Heart left ventricle (tissue), 16 donors: ENCODE measurements around the gene LOXHD1. TPM values are rescaled to one million over a fixed set of nuclear protein-coding genes. Genes with fewer than 3 reads are reported as not detected.

Source experiments
- ATAC-seq, 4 donors: fragments of 200-7000 bp; cut with Tn5 transposase; one replicate each; pipeline ENCODE4 v1.9.1; 2020 to 2022; ENCODE audit warnings: moderate library complexity in 4 of 4, mild to moderate bottlenecking in 3 of 4, moderate number of reproducible peaks in 1 of 4
- DNase-seq, 5 donors: peaks; one replicate each; pipeline ENCODE4 v3.0.0-alpha.2; 2020
- H3K27ac ChIP-seq, 12 donors: fragments of 200-600 bp; sonication (generic) in 4 of 12; one replicate each; pipeline versions ENCODE4 v1.5.0 to v1.8.0; 2016 to 2022; ENCODE audit warnings: mild to moderate bottlenecking in 2 of 12
- H3K27me3 ChIP-seq, 9 donors: fragments of 200-600 bp; sonication (generic) in 2 of 9; one replicate each; pipeline versions ENCODE4 v1.5.1 to v1.8.0; 2016 to 2022; ENCODE audit warnings: mild to moderate bottlenecking in 3 of 9
- H3K36me3 ChIP-seq, 9 donors: fragments of 200-600 bp; sonication (generic) in 2 of 9; one replicate each; pipeline versions ENCODE4 v1.5.0 to v1.8.0; 2018 to 2022; ENCODE audit warnings: mild to moderate bottlenecking in 2 of 9
- H3K4me1 ChIP-seq, 12 donors: fragments of 200-600 bp; sonication (generic) in 4 of 12; one replicate each; pipeline versions ENCODE4 v1.5.0 to v1.8.0; 2016 to 2022; ENCODE audit warnings: mild to moderate bottlenecking in 3 of 12
- H3K4me3 ChIP-seq, 12 donors: fragments of 200-600 bp; sonication (generic) in 4 of 12; one replicate each; pipeline versions ENCODE4 v1.5.0 to v1.8.0; 2017 to 2022; ENCODE audit warnings: mild to moderate bottlenecking in 9 of 12, moderate library complexity in 4 of 12
- H3K9me3 ChIP-seq, 12 donors: fragments of 200-600 bp; sonication (generic) in 4 of 12; one replicate each; pipeline versions ENCODE4 v1.5.0 to v1.8.0; 2016 to 2022; ENCODE audit warnings: mild to moderate bottlenecking in 1 of 12
- POLR2A ChIP-seq, 2 donors: fragments of 450-650 bp; IDR thresholded peaks; one replicate each; pipeline ENCODE4 v1.6.1; 2017; ENCODE audit warnings: antibody characterized with exemption in 2 of 2, mild to moderate bottlenecking in 2 of 2, moderate library complexity in 2 of 2
- WGBS, 4 donors: extraction: QIAGEN DNeasy Blood & Tissue Kit in 2 of 4; methylation state at CpG; one replicate each; pipeline versions ENCODE4 v1.1.5 to v1.1.7; 2013 to 2018; 5-methylcytosine and 5-hydroxymethylcytosine counted together
- intact Hi-C, 10 donors: fragments of 100-400 bp; cut with DNase I; formaldehyde crosslinking; loops; one replicate each; pipeline versions ENCODE4 v1.11.1 to v1.14.2; 2022
- polyA plus RNA-seq, 2 donors: library from polyadenylated mRNA; stranded (reverse); fragments of 200-250 nt; gene quantifications; one replicate each; pipeline ENCODE4 v1.2.3, GENCODE V29; 2013
- total RNA-seq, 9 donors: library from RNA; depleted of rRNA in 2 of 9; stranded (reverse); fragments of >200 nt in 2 of 9; fragmentation: NEBNext Ultra II Directional in 3 of 9; extraction: Animal tissue kit (Norgen Biotek cat#: 25700) in 3 of 9; gene quantifications; one replicate each; pipeline versions ENCODE4 v1.1.0 to v1.2.4, GENCODE V29; 2016 to 2023
- TF ChIP-seq, protein P1 (sequence below), 12 donors: fragments of 200-600 bp; sonication (generic) in 4 of 12; IDR thresholded peaks; one replicate each; pipeline versions ENCODE4 v1.5.0 to v1.8.0; 2018 to 2022; ENCODE audit warnings: antibody characterized with exemption in 12 of 12, mild to moderate bottlenecking in 5 of 12
- donor health status: ischemic (EF 13 %, LVEDD 7.1; RV severe dilation, severe dysfunction).
- donor health status: healthy with polysubstance abuse.
- donor health status: DM: no; HTN: yes; CAD: no.
- donor health status: DM: no; HTN: no; CAD: no.
- donor health status: ischemic (EF 25% LVEDD 6.9; RV normal size, moderate dysfunction).
- donor health status: ischemic (EF 25% LVEDD 5.7; RV mildly dilated, moderate dysfunction).
- donor health status: healthy.
- donor health status: DM: yes; HTN: yes; CAD: no.
- donor health status: ischemic (EF 35%, LVEDD 5.7; RV mildly dilated, moderate dysfunction).
- donor health status: nonischemic (EF 11% LVEDD 7.7; RV severe dilation, severe dysfunction).
- donor health status: DM: yes; HTN: yes; CAD: no.
- donor health status: PGD.
- donor health status: ischemic (EF 29% LVEDD 5.4; RV normal size, mild dysfunction).
- donor health status: nonischemic (EF 23%, LVEDD 6.1; RV moderate dilation, normal function).

Gene LOXHD1
- total and polyA plus RNA-seq, 11 donors, result 0.19 to 1.9 (median 0.54) TPM

GRCh38 chr18:46656326-46657114 lies 500 bp downstream of the LOXHD1 start:
- no peaks in the 10 kb centered on the region for H3K4me1 ChIP-seq
- intact Hi-C loops, result loop anchor here in 9 of 10 donors (2.0 to 10.0 kb wide), 11 partner anchors 99 to 512 kb away; a partner anchor contains a TSS
- no peak for DNase-seq
- TF ChIP-seq, protein P1, sequence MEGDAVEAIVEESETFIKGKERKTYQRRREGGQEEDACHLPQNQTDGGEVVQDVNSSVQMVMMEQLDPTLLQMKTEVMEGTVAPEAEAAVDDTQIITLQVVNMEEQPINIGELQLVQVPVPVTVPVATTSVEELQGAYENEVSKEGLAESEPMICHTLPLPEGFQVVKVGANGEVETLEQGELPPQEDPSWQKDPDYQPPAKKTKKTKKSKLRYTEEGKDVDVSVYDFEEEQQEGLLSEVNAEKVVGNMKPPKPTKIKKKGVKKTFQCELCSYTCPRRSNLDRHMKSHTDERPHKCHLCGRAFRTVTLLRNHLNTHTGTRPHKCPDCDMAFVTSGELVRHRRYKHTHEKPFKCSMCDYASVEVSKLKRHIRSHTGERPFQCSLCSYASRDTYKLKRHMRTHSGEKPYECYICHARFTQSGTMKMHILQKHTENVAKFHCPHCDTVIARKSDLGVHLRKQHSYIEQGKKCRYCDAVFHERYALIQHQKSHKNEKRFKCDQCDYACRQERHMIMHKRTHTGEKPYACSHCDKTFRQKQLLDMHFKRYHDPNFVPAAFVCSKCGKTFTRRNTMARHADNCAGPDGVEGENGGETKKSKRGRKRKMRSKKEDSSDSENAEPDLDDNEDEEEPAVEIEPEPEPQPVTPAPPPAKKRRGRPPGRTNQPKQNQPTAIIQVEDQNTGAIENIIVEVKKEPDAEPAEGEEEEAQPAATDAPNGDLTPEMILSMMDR (IDR thresholded peaks at IDR 0.05), result no peak
- no peak for TF ChIP-seq POLR2A (IDR thresholded peaks at IDR 0.05)
- WGBS, 4 donors, result 77 to 88% (median 80%) methylated on average over 27 of the region's 27 CpGs
- H3K36me3 ChIP-seq, result no peaks in the 10 kb centered on the region
- H3K27me3 ChIP-seq, result no peaks in the 10 kb centered on the region
- H3K27ac ChIP-seq, result no peak overlapping the region
- H3K4me3 ChIP-seq, result no peak overlapping the region
- H3K9me3 ChIP-seq, result no peaks in the 10 kb centered on the region
- no peak for ATAC-seq

DNA sequence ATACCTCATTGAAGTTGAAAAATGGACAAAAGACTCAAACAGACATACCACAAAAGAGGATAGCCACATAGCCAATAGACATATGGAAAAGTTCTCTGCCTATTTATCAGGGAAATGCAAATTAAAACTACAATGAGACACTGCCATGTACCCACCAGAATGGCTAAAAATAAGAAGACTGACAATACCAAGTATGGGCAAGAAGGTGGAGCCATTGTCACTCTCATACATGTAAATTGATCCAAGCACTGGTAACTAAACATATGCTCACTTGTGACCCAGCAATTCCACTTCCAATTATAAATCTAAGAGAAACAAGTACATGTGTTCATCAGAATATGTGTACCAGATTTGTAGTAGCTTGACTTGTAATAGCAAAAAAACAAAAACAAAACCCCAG lies 4.6 kb downstream of the LOXHD1 start:
- Histone ChIP-seq H3K4me1 (no peaks in the 10 kb centered on the region), H3K27ac (no peak overlapping the region), H3K27me3 (no peaks in the 10 kb centered on the region), H3K9me3 (no peaks in the 10 kb centered on the region), H3K36me3 (no peaks in the 10 kb centered on the region), H3K4me3 (no peak overlapping the region)
- DNase-seq (no peak), ATAC-seq (no peak)
- intact Hi-C loops, result loop anchor here in 4 of 10 donors (10.0 kb wide), 3 partner anchors 368 to 508 kb away; a partner anchor contains a TSS
- TF ChIP-seq POLR2A (IDR thresholded peaks at IDR 0.05), result no peak
- TF ChIP-seq, protein P1 (IDR thresholded peaks at IDR 0.05), result no peak

- 71 to 87% (median 80%) methylated on average over 4 of the region's 4 CpGs for WGBS, 4 donors
- DNase-seq, result no peak
- intact Hi-C loops, result loop anchor here in 4 of 10 donors (10.0 kb wide), 3 partner anchors 366 to 506 kb away; a partner anchor contains a TSS
Observed at GRCh38 chr18:46650681-46651080, 6.3 kb downstream of the LOXHD1 start.

More at GRCh38 chr18:46650681-46651080, 6.3 kb downstream of the LOXHD1 start:
- TF ChIP-seq, protein P1 (IDR thresholded peaks at IDR 0.05), result no peak
- no peak for TF ChIP-seq POLR2A (IDR thresholded peaks at IDR 0.05)
- no peaks in the 10 kb centered on the region for H3K9me3 ChIP-seq
- no peak overlapping the region for H3K4me3 ChIP-seq
- no peak overlapping the region for H3K27ac ChIP-seq
- no peak for ATAC-seq
- H3K36me3 ChIP-seq, result no peaks in the 10 kb centered on the region
- H3K27me3 ChIP-seq, result no peaks in the 10 kb centered on the region
- no peaks in the 10 kb centered on the region for H3K4me1 ChIP-seq
